K562 (cell line): ENCODE data around the gene DVL3. TPM values are rescaled to one million over a fixed set of nuclear protein-coding genes. Genes with fewer than 3 reads are reported as not detected.

ENCODE experiments used
- ATAC-seq: fragments of 200-7000 bp; cut with Tn5 transposase; 3 replicates; pipeline ENCODE4 v1.9.1; 2020; ENCODE audit warnings: moderate library complexity
- BruUV-seq: library from RNA; stranded (reverse); fragments of 400-500 nt; replicated peaks from 2 replicates; lab custom pipeline; 2021; lab: Mats Ljungman, UMichigan
- CTCF ChIA-PET: fragments of 300-600 bp; formaldehyde crosslinking; extraction: SDS; loops from one replicate; lab custom pipeline; 2021; ENCODE audit warnings: low intra/inter-chr PET ratio; lab: Yijun Ruan, JAX
- POLR2A ChIA-PET: fragments of 300-600, 350-650 bp; sonication (Branson Sonifier 250); formaldehyde crosslinking; extraction: SDS; loops from one replicate; lab custom pipeline; 2021; ENCODE audit warnings: antibody characterized with exemption, inconsistent platforms; lab: Yijun Ruan, JAX
- DNase-seq, 4 experiments: peaks; one replicate each; pipeline versions ENCODE4 v3.0.0 to v3.0.0-alpha.2; 2011 to 2018; ENCODE audit warnings: low spot score in 3 of 4, mixed read lengths in 3 of 4; ENCODE audit errors: extremely low read depth in 1 of 4
- FAIRE-seq: peaks from 2 replicates; lab custom pipeline; 2011; peaks lifted over from hg19 to GRCh38; lab: Jason Lieb, UNC
- H2AFZ ChIP-seq: 2 replicates; pipeline ENCODE4 v1.6.0; 2011; ENCODE audit warnings: low read depth, low read length, control low read depth, inconsistent platforms
- H3K27ac ChIP-seq: fragments of 200-600 bp; 3 replicates; pipeline ENCODE4 v1.8.0; 2011; ENCODE audit warnings: low read depth, mild to moderate bottlenecking, control low read depth, inconsistent platforms, low read length, moderate library complexity, mixed read lengths; ENCODE audit errors: extremely low read depth
- H3K27me3 ChIP-seq, 2 experiments: fragments of 300-600 bp in 1 of 2; 2 replicates in 1 of 2; 3 replicates in 1 of 2; pipeline versions ENCODE4 v1.6.0 to v1.8.0; 2011; ENCODE audit warnings: inconsistent platforms in 2 of 2, low read length in 2 of 2, mild to moderate bottlenecking in 1 of 2, mixed read lengths in 1 of 2, moderate library complexity in 1 of 2; ENCODE audit not compliant: control insufficient read depth in 2 of 2, insufficient read depth in 2 of 2
- H3K36me3 ChIP-seq: fragments of 300-600 bp; 3 replicates; pipeline ENCODE4 v1.8.0; 2011; ENCODE audit warnings: mild to moderate bottlenecking, low read length, inconsistent platforms; ENCODE audit not compliant: control insufficient read depth, insufficient read depth
- H3K4me1 ChIP-seq, 2 experiments: fragments of 200-600 bp in 1 of 2; replicated peaks in 1 of 2; 2 replicates in 1 of 2; 3 replicates in 1 of 2; pipeline versions ENCODE4 v1.5.1 to v1.8.0; 2011; ENCODE audit warnings: inconsistent platforms in 2 of 2, low read length in 2 of 2, mild to moderate bottlenecking in 1 of 2, mixed read lengths in 1 of 2, moderate library complexity in 1 of 2; ENCODE audit not compliant: control insufficient read depth in 2 of 2, insufficient read depth in 2 of 2
- H3K4me2 ChIP-seq: 2 replicates; pipeline ENCODE4 v1.6.1; 2011; ENCODE audit warnings: low read length, control low read depth, inconsistent platforms, mixed read lengths; ENCODE audit not compliant: insufficient read depth
- H3K4me3 ChIP-seq: fragments of 200-600 bp; sonication (generic), shearing (Covaris generic); 2 replicates; pipeline ENCODE4 v1.5.1; 2016; ENCODE audit warnings: control low read depth, inconsistent platforms
- H3K79me2 ChIP-seq: fragments of 200-600 bp; 3 replicates; pipeline ENCODE4 v1.8.0; 2011; ENCODE audit warnings: low read length, inconsistent platforms; ENCODE audit not compliant: control insufficient read depth, insufficient read depth
- H3K9ac ChIP-seq, 2 experiments: 2 replicates each; pipeline versions ENCODE4 v1.6.0 to v1.6.1; 2011; ENCODE audit warnings: low read depth in 2 of 2, low read length in 2 of 2, control low read depth in 1 of 2, inconsistent platforms in 1 of 2, mild to moderate bottlenecking in 1 of 2, mixed read lengths in 1 of 2; ENCODE audit not compliant: insufficient read depth in 1 of 2
- H3K9me1 ChIP-seq: one replicate; pipeline ENCODE4 v1.6.0; 2011; ENCODE audit warnings: inconsistent platforms, mild to moderate bottlenecking, low read length, moderate library complexity; ENCODE audit not compliant: control insufficient read depth, insufficient read depth
- H3K9me3 ChIP-seq: replicated peaks from 2 replicates; pipeline ENCODE4 v1.5.1; 2011; ENCODE audit warnings: low read depth, low read length, inconsistent platforms; ENCODE audit not compliant: control insufficient read depth, insufficient read depth
- H4K20me1 ChIP-seq: replicated peaks from 2 replicates; pipeline ENCODE4 v1.6.1; 2011; ENCODE audit warnings: low read length, inconsistent platforms, mixed read lengths; ENCODE audit not compliant: control insufficient read depth, insufficient read depth
- ARID1B ChIP-seq: fragments of 450-650 bp; IDR thresholded peaks from 2 replicates; pipeline ENCODE4 v1.6.1; 2016; ENCODE audit warnings: antibody characterized with exemption, mild to moderate bottlenecking, inconsistent platforms
- ETV6 ChIP-seq, 3 experiments: fragments of 150-350 bp in 1 of 3; sonication (generic) in 1 of 3; formaldehyde crosslinking in 1 of 3; IDR thresholded peaks; 2 replicates each; pipeline versions ENCODE4 v1.6.1 to v1.8.0; 2014 to 2022; ENCODE audit warnings: borderline replicate concordance in 2 of 3, low read depth in 2 of 3, antibody characterized with exemption in 1 of 3, low read length in 1 of 3, mild to moderate bottlenecking in 1 of 3, missing genetic modification reagents in 1 of 3
- HIVEP1 ChIP-seq: fragments of 250-450 bp; sonication (Bioruptor Pico); IDR thresholded peaks from 2 replicates; pipeline ENCODE4 v1.4.0; 2020; ENCODE audit warnings: mild to moderate bottlenecking
- HNRNPL ChIP-seq: fragments of 200-400 bp; formaldehyde crosslinking; IDR thresholded peaks from 2 replicates; pipeline ENCODE4 v1.6.1; 2017; ENCODE audit warnings: low read depth, mild to moderate bottlenecking, low read length
- PHF8 ChIP-seq: fragments of 200-600 bp; sonication (generic); IDR thresholded peaks from 2 replicates; pipeline ENCODE4 v1.6.1; 2012; ENCODE audit warnings: mixed run types, mild to moderate bottlenecking, inconsistent platforms, low read length, moderate library complexity, borderline replicate concordance
- POLR3A ChIP-seq: IDR thresholded peaks from 2 replicates; pipeline ENCODE4 v1.6.1; 2011; ENCODE audit warnings: borderline replicate concordance, mild to moderate bottlenecking, moderate library complexity; ENCODE audit not compliant: insufficient read length, insufficient read depth; ENCODE audit errors: extremely low read depth
- POLR3G ChIP-seq: IDR thresholded peaks from 2 replicates; pipeline ENCODE4 v1.6.1; 2011; ENCODE audit not compliant: insufficient read length, insufficient replicate concordance; ENCODE audit errors: extremely low read depth
- RBM39 ChIP-seq: fragments of 200-400 bp; formaldehyde crosslinking; optimal IDR thresholded peaks from 2 replicates; pipeline ENCODE3; 2018; ENCODE audit warnings: low read depth, low read length
- TCF7 ChIP-seq: sonication (generic); IDR thresholded peaks from 2 replicates; pipeline ENCODE4 v1.6.1; 2016; ENCODE audit warnings: antibody characterized with exemption, borderline replicate concordance
- ZNF589 ChIP-seq: fragments of 200-800 bp; sonication (Bioruptor generic); IDR thresholded peaks from 2 replicates; pipeline ENCODE4 v1.6.1; 2016; ENCODE audit warnings: low read depth, missing genetic modification characterization, missing compliant biosample characterization
- WGBS: fragments of 100-300 bp; shearing (Covaris generic); methylation state at CpG from one replicate; pipeline ENCODE4 v1.1.6; 2016; ENCODE audit warnings: low coverage, mixed read lengths; ENCODE audit not compliant: insufficient coverage; ENCODE audit errors: missing lambda C conversion rate; 5-methylcytosine and 5-hydroxymethylcytosine counted together
- in situ Hi-C: fragments of 300-500 bp; cut with MboI; formaldehyde crosslinking; loops from 4 replicates; pipeline ENCODE4 v1.15.0; 2018; ENCODE audit warnings: inconsistent platforms, mixed read lengths
- intact Hi-C: fragments of 100-400 bp; cut with micrococcal nuclease; formaldehyde crosslinking; loops from 2 replicates; pipeline ENCODE4 v1.14.2; 2022
- polyA plus RNA-seq, 8 experiments: library from polyadenylated mRNA; depleted of rRNA in 4 of 8; stranded (reverse) in 5 of 8; unstranded in 3 of 8; fragments of >200 nt; fragmentation: Nextera tagmentation in 2 of 8; fragmentation: Illumina TruSeq in 1 of 8; extraction: Ambion mirVana in 2 of 8; extraction: Trizol in 1 of 8; gene quantifications; 2 replicates each; pipeline versions ENCODE4 v1.2.1 to v1.2.3, GENCODE V29; 2011 to 2014; ENCODE audit warnings: inconsistent platforms in 1 of 8, missing spikeins in 1 of 8
- total RNA-seq, 7 experiments: library from RNA; depleted of rRNA in 6 of 7; stranded (reverse); fragments of >200 nt in 6 of 7; fragmentation: Illumina TruSeq in 2 of 7; extraction: Trizol in 2 of 7; gene quantifications; 2 replicates each; pipeline versions ENCODE4 v1.2.1 to v1.2.3, GENCODE V29; 2011 to 2021; ENCODE audit warnings: low replicate concordance in 1 of 7

Gene DVL3
- total and polyA plus RNA-seq, 9 of the 15 experiments (the other 6 are each of a cell fraction or from before 2014, with no cell fraction given) = 3.1 to 57.9 (median 20.1) TPM

- H2AFZ ChIP-seq = no peak overlapping the region
- no peaks in the 10 kb centered on the region for H3K27me3 ChIP-seq
- peaks cover 96% of the 10 kb centered on the region for H3K36me3 ChIP-seq
- DNase-seq = no peak
- H3K4me1 ChIP-seq = peaks cover 20 to 21% of the 10 kb centered on the region in 2 experiments; a peak in 4 of 5 replicates
- H3K9ac ChIP-seq = peak overlapping the region in 1 of 2 experiments; percentile 47; a peak in 1 of 4 replicates
- ChIA-PET CTCF (no interaction called here), POLR2A (interaction anchor here (1.0 to 1.5 kb wide), 4 partner anchors 9 to 15 kb away, joined by 3 to 5 read pairs (median 4); no protein-coding TSS in a partner anchor)
- intact Hi-C loops (no loop called here), in situ Hi-C loops (no loop called here)
- H3K9me3 ChIP-seq = no peaks in the 10 kb centered on the region
- no peak for FAIRE-seq
- H3K4me2 ChIP-seq = no peak overlapping the region
- BruUV-seq = no TSS peak
- no peaks in the 10 kb centered on the region for H3K79me2 ChIP-seq
- no peak overlapping the region for H3K27ac ChIP-seq
- no peaks in the 10 kb centered on the region for H4K20me1 ChIP-seq
- no peak for TF ChIP-seq RBM39
- no peak for TF ChIP-seq POLR3G
- TF ChIP-seq POLR3A = no peak
- no peak for TF ChIP-seq ARID1B
- TF ChIP-seq HIVEP1 (CRISPR knock-in tag) = no peak
- no peak for TF ChIP-seq PHF8
- TF ChIP-seq ZNF589 (CRISPR knock-in tag) = no peak
- no peak for TF ChIP-seq HNRNPL
- TF ChIP-seq TCF7 = no peak
- TF ChIP-seq ETV6 (IDR thresholded peaks at IDR 0.05; ENCODE audit: borderline replicate concordance in 1 of 2, low read depth in 2 of 2, low read length in 1 of 2) = no peak
- no peak for TF ChIP-seq ETV6 (CRISPR knock-in tag; IDR thresholded peaks at IDR 0.05; ENCODE audit: borderline replicate concordance)
- no peak overlapping the region for H3K4me3 ChIP-seq
- 79% methylated on average over 9 of the region's 9 CpGs for WGBS
- H3K9me1 ChIP-seq = no peaks in the 10 kb centered on the region
- ATAC-seq = no peak
Measured at GRCh38 chr3:184168363-184169120, 13.4 kb downstream of the DVL3 start.
